Activated CD8-positive, alpha-beta T cell treated with anti-CD3 and anti-CD28 coated beads, Interleukin-2, amount 10 ng/mL, durations not matched to agents 7 days and 5 days (primary cell): ENCODE measurements around the gene FNIP2. TPM values are rescaled to one million over a fixed set of nuclear protein-coding genes. Genes with fewer than 3 reads are reported as not detected.

ENCODE experiments used
- ATAC-seq: fragments of 150-1000 bp; cut with Tn5 transposase; one replicate; pipeline ENCODE4 v1.10.0; 2021; ENCODE audit warnings: moderate library complexity
- CTCF ChIA-PET: fragments of 350-600 bp; sonication (Branson Sonifier 250); formaldehyde crosslinking; loops from one replicate; lab custom pipeline; 2021; ENCODE audit warnings: antibody characterized with exemption; lab: Charles Lee
- POLR2A ChIA-PET: fragments of 350-600 bp; sonication (Branson Sonifier 250); formaldehyde crosslinking; loops from one replicate; lab custom pipeline; 2021; ENCODE audit warnings: antibody characterized with exemption; lab: Charles Lee
- DNase-seq: peaks from one replicate; pipeline ENCODE4 v3.0.0-alpha.2; 2020
- H3K27ac Mint-ChIP-seq: one replicate; pipeline ENCODE4 v1.8.0; 2021; ENCODE audit warnings: mild to moderate bottlenecking, mixed read lengths
- H3K27me3 Mint-ChIP-seq: one replicate; pipeline ENCODE4 v1.8.0; 2021; ENCODE audit warnings: low read depth, mixed read lengths
- H3K36me3 Mint-ChIP-seq: one replicate; pipeline ENCODE4 v1.8.0; 2021; ENCODE audit warnings: low read depth, mixed read lengths
- H3K4me1 Mint-ChIP-seq: one replicate; pipeline ENCODE4 v1.8.0; 2021; ENCODE audit warnings: low read depth, mixed read lengths
- H3K4me3 Mint-ChIP-seq: one replicate; pipeline ENCODE4 v1.8.0; 2021; ENCODE audit warnings: mild to moderate bottlenecking, mixed read lengths
- H3K9me3 Mint-ChIP-seq: one replicate; pipeline ENCODE4 v1.8.0; 2022; ENCODE audit warnings: mixed read lengths; ENCODE audit not compliant: insufficient read depth
- total RNA-seq, 2 experiments: library from RNA; stranded (reverse); gene quantifications; one replicate each; pipeline ENCODE4 v1.2.3, GENCODE V29; 2021

The FNIP2 gene
- total RNA-seq, 2 experiments from 2014 or later: 13.1 to 13.7 TPM

GRCh38 chr4:158850371-158850770 is 81.5 kb downstream of the FNIP2 start:
- ATAC-seq (no peak), DNase-seq (no peak)
- Mint-ChIP-seq H3K36me3 (no peaks in the 10 kb centered on the region), H3K4me1 (peaks cover 5% of the 10 kb centered on the region), H3K27ac (no peak overlapping the region), H3K9me3 (no peaks in the 10 kb centered on the region), H3K27me3 (no peaks in the 10 kb centered on the region), H3K4me3 (no peak overlapping the region)
- ChIA-PET POLR2A (no interaction called here), CTCF (interaction anchor here (1.0 to 4.1 kb wide), 11 partner anchors 8 to 353 kb away, joined by 3 to 23 read pairs (median 4); no protein-coding TSS in a partner anchor)

GRCh38 chr4:158850800-158851644 is 82.2 kb downstream of the FNIP2 start:
- Mint-ChIP-seq H3K4me3 (no peak overlapping the region), H3K4me1 (peaks cover 5% of the 10 kb centered on the region), H3K27ac (no peak overlapping the region), H3K36me3 (no peaks in the 10 kb centered on the region), H3K27me3 (no peaks in the 10 kb centered on the region), H3K9me3 (no peaks in the 10 kb centered on the region)
- CTCF ChIA-PET: interaction anchor here (0.7 to 4.1 kb wide), 30 partner anchors 9 to 396 kb away, joined by 3 to 23 read pairs (median 4); partner anchors contain the start of gene FNIP2
- DNase-seq: no peak
- POLR2A ChIA-PET: no interaction called here
- ATAC-seq: no peak

- H3K27me3 Mint-ChIP-seq: no peaks in the 10 kb centered on the region
- ATAC-seq (no peak), DNase-seq (no peak)
- H3K9me3 Mint-ChIP-seq: no peaks in the 10 kb centered on the region
- no peaks in the 10 kb centered on the region for H3K36me3 Mint-ChIP-seq
- no peak overlapping the region for H3K4me3 Mint-ChIP-seq
- no peak overlapping the region for H3K27ac Mint-ChIP-seq
- POLR2A ChIA-PET: no interaction called here
- H3K4me1 Mint-ChIP-seq: peaks cover 5% of the 10 kb centered on the region
- CTCF ChIA-PET: interaction anchor here (1.2 to 1.3 kb wide), 2 partner anchors 87 to 349 kb away, joined by 3 to 11 read pairs; no protein-coding TSS in a partner anchor
These were observed 85.4 kb downstream of the FNIP2 start for GRCh38 chr4:158854236-158854635.

- DNase-seq (no peak), ATAC-seq (peak; percentile 74)
- no peak overlapping the region for H3K4me3 Mint-ChIP-seq
- no peaks in the 10 kb centered on the region for H3K9me3 Mint-ChIP-seq
- H3K36me3 Mint-ChIP-seq: peaks cover 6% of the 10 kb centered on the region
- ChIA-PET POLR2A (no interaction called here), CTCF (interaction anchor here (0.7 to 4.1 kb wide), 17 partner anchors 31 to 346 kb away, joined by 3 to 38 read pairs (median 4); no protein-coding TSS in a partner anchor)
- no peaks in the 10 kb centered on the region for H3K27me3 Mint-ChIP-seq
- H3K4me1 Mint-ChIP-seq: peaks cover 4% of the 10 kb centered on the region
- H3K27ac Mint-ChIP-seq: no peak overlapping the region
These were observed 88.0 kb downstream of the FNIP2 start for GRCh38 chr4:158856852-158857251.

- Mint-ChIP-seq H3K27me3 (no peaks in the 10 kb centered on the region), H3K4me3 (no peak overlapping the region), H3K4me1 (peaks cover 4% of the 10 kb centered on the region), H3K9me3 (no peaks in the 10 kb centered on the region), H3K36me3 (peaks cover 11% of the 10 kb centered on the region), H3K27ac (no peak overlapping the region)
- ChIA-PET POLR2A (interaction anchor here (0.6 kb wide), 1 partner anchor 1593 kb away, joined by 5 read pairs; no protein-coding TSS in a partner anchor), CTCF (interaction anchor here (1.1 to 4.1 kb wide), 6 partner anchors 8 to 345 kb away, joined by 3 to 38 read pairs (median 4); no protein-coding TSS in a partner anchor)
- DNase-seq (no peak), ATAC-seq (no peak)
These were observed 89.1 kb downstream of the FNIP2 start for GRCh38 chr4:158857951-158858350.

- H3K4me3 Mint-ChIP-seq: no peak overlapping the region
- DNase-seq (no peak), ATAC-seq (no peak)
- no peaks in the 10 kb centered on the region for H3K27me3 Mint-ChIP-seq
- POLR2A ChIA-PET: no interaction called here
- H3K9me3 Mint-ChIP-seq: no peaks in the 10 kb centered on the region
- peaks cover 4% of the 10 kb centered on the region for H3K4me1 Mint-ChIP-seq
- CTCF ChIA-PET: interaction anchor here (0.6 to 4.1 kb wide), 7 partner anchors 9 to 344 kb away, joined by 3 to 38 read pairs (median 3); no protein-coding TSS in a partner anchor
- peaks cover 11% of the 10 kb centered on the region for H3K36me3 Mint-ChIP-seq
- H3K27ac Mint-ChIP-seq: no peak overlapping the region
These were observed 89.8 kb downstream of the FNIP2 start for GRCh38 chr4:158858410-158859199.

- DNase-seq: no peak
- ChIA-PET CTCF (no interaction called here), POLR2A (no interaction called here)
- Mint-ChIP-seq H3K9me3 (no peaks in the 10 kb centered on the region), H3K27me3 (no peaks in the 10 kb centered on the region), H3K36me3 (peaks cover 15% of the 10 kb centered on the region), H3K27ac (no peak overlapping the region), H3K4me3 (no peak overlapping the region), H3K4me1 (peaks cover 4% of the 10 kb centered on the region)
- ATAC-seq: no peak
These were observed 90.8 kb downstream of the FNIP2 start for GRCh38 chr4:158859661-158860060.

- CTCF ChIA-PET: interaction anchor here (0.8 to 2.0 kb wide), 3 partner anchors 10 to 342 kb away, joined by 3 to 9 read pairs (median 5); no protein-coding TSS in a partner anchor
- ATAC-seq: no peak
- POLR2A ChIA-PET: interaction anchor here (0.7 kb wide), 1 partner anchor 101 kb away, joined by 3 read pairs; no protein-coding TSS in a partner anchor
These were observed 92.0 kb downstream of the FNIP2 start for GRCh38 chr4:158860856-158861255.

GRCh38 chr4:158861281-158861680 is 92.5 kb downstream of the FNIP2 start:
- Mint-ChIP-seq H3K27me3 (no peaks in the 10 kb centered on the region), H3K4me1 (peaks cover 4% of the 10 kb centered on the region), H3K9me3 (no peaks in the 10 kb centered on the region), H3K27ac (no peak overlapping the region), H3K36me3 (peaks cover 16% of the 10 kb centered on the region), H3K4me3 (no peak overlapping the region)
- ChIA-PET POLR2A (interaction anchor here (0.7 kb wide), 1 partner anchor 100 kb away, joined by 3 read pairs; no protein-coding TSS in a partner anchor), CTCF (interaction anchor here (0.8 to 2.0 kb wide), 5 partner anchors 10 to 342 kb away, joined by 3 to 9 read pairs (median 4); no protein-coding TSS in a partner anchor)
- ATAC-seq: no peak
- DNase-seq: no peak

More at GRCh38 chr4:158860856-158861255, 92.0 kb downstream of the FNIP2 start:
- no peak overlapping the region for H3K4me3 Mint-ChIP-seq
- H3K36me3 Mint-ChIP-seq: peaks cover 16% of the 10 kb centered on the region
- H3K27me3 Mint-ChIP-seq: no peaks in the 10 kb centered on the region
- H3K4me1 Mint-ChIP-seq: peaks cover 4% of the 10 kb centered on the region
- no peaks in the 10 kb centered on the region for H3K9me3 Mint-ChIP-seq
- no peak for DNase-seq
- no peak overlapping the region for H3K27ac Mint-ChIP-seq

GRCh38 chr4:158861766-158862165 is 92.9 kb downstream of the FNIP2 start:
- ChIA-PET POLR2A (interaction anchor here (0.7 kb wide), 1 partner anchor 100 kb away, joined by 3 read pairs; no protein-coding TSS in a partner anchor), CTCF (interaction anchor here (0.9 to 2.0 kb wide), 4 partner anchors 11 to 342 kb away, joined by 3 to 9 read pairs (median 4); no protein-coding TSS in a partner anchor)
- H3K4me3 Mint-ChIP-seq: no peak overlapping the region
- no peak overlapping the region for H3K27ac Mint-ChIP-seq
- ATAC-seq (no peak), DNase-seq (no peak)
- peaks cover 4% of the 10 kb centered on the region for H3K4me1 Mint-ChIP-seq
- no peaks in the 10 kb centered on the region for H3K9me3 Mint-ChIP-seq
- no peaks in the 10 kb centered on the region for H3K27me3 Mint-ChIP-seq
- peaks cover 16% of the 10 kb centered on the region for H3K36me3 Mint-ChIP-seq

- Mint-ChIP-seq H3K4me1 (peaks cover 4% of the 10 kb centered on the region), H3K4me3 (no peak overlapping the region)
- no peak for DNase-seq
These were observed 94.5 kb downstream of the FNIP2 start for GRCh38 chr4:158863296-158863695.

More at GRCh38 chr4:158863296-158863695, 94.5 kb downstream of the FNIP2 start:
- POLR2A ChIA-PET: no interaction called here
- H3K27me3 Mint-ChIP-seq: no peaks in the 10 kb centered on the region
- no peak overlapping the region for H3K27ac Mint-ChIP-seq
- H3K36me3 Mint-ChIP-seq: peaks cover 18% of the 10 kb centered on the region
- ATAC-seq: no peak
- no peaks in the 10 kb centered on the region for H3K9me3 Mint-ChIP-seq
- CTCF ChIA-PET: no interaction called here
